ENCODE results near the gene RCC2. TPM values are rescaled to one million over a fixed set of nuclear protein-coding genes. Genes with fewer than 3 reads are reported as not detected.

RCC2 gene
- total and polyA plus RNA-seq, 4 donors: 2.1 to 36.7 (median 8.1) TPM

GRCh38 chr1:17466359-17466758 lies 26.9 kb upstream of the RCC2 start:
- Histone ChIP-seq H3K27me3 (ENCODE audit: control insufficient read depth in 4 of 4, insufficient read depth in 4 of 4, low read length in 3 of 4) (no peaks in the 10 kb centered on the region), H3K4me1 (ENCODE audit: control insufficient read depth in 4 of 4, insufficient read depth in 4 of 4, low read length in 3 of 4) (peaks cover 0 to 4% (median 0%) of the 10 kb centered on the region in 4 donors), H3K36me3 (ENCODE audit: control insufficient read depth in 4 of 4, insufficient read depth in 3 of 4, low read depth in 1 of 4, low read length in 3 of 4) (no peaks in the 10 kb centered on the region), H3K9ac (ENCODE audit: low read depth in 1 of 2, low read length in 2 of 2) (no peak overlapping the region), H3K4me3 (ENCODE audit: low read depth in 1 of 3, low read length in 3 of 3) (no peak overlapping the region), H3K27ac (ENCODE audit: low read depth in 1 of 2, low read length in 2 of 2) (no peak overlapping the region), H3K9me3 (ENCODE audit: control insufficient read depth in 4 of 4, low read length in 3 of 4) (no peaks in the 10 kb centered on the region)
- no peak for TF ChIP-seq RXRA (IDR thresholded peaks at IDR 0.05)
- TF ChIP-seq NR2F2 (IDR thresholded peaks at IDR 0.05): no peak
- TF ChIP-seq, protein P1, sequence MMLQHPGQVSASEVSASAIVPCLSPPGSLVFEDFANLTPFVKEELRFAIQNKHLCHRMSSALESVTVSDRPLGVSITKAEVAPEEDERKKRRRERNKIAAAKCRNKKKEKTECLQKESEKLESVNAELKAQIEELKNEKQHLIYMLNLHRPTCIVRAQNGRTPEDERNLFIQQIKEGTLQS (IDR thresholded peaks at IDR 0.05): no peak
- no peak for TF ChIP-seq ZBTB33 (IDR thresholded peaks at IDR 0.05)
- WGBS: 86% methylated on average over 6 of the region's 6 CpGs
- DNase-seq (ENCODE audit: low spot score): no peak

DNA sequence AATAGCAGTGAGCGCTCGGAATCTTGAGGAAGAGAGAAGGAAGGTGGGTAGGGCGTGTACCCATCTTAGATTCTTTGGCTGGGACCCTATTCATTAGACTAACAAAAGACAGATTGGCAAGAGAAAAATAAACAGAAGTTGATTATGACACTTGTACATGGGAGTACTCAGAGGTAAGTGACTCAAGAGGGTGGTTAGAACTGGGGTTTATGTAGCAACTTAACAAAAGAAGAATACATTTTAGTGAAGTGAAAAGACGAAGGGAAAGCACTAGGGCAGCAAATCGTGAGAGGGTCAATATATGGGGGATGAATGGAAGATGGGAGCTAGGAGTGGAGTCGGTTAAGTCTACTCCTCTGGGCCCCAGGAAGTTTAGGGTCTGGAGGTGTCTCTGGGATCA lies 25.8 kb upstream of the RCC2 start:
- TF ChIP-seq FOXA1 (IDR thresholded peaks at IDR 0.05): no peak
- TF ChIP-seq, protein P1 (IDR thresholded peaks at IDR 0.05): no peak
- no peak for TF ChIP-seq YY1 (IDR thresholded peaks at IDR 0.05)
- no peak for TF ChIP-seq SP1 (IDR thresholded peaks at IDR 0.05)
- TF ChIP-seq RXRA (IDR thresholded peaks at IDR 0.05): no peak
- no peak for TF ChIP-seq RAD21 (IDR thresholded peaks at IDR 0.05)
- no peak for TF ChIP-seq CTCF (IDR thresholded peaks at IDR 0.05; ENCODE audit: low read depth, low read length, missing input control)
- TF ChIP-seq, protein P2, sequence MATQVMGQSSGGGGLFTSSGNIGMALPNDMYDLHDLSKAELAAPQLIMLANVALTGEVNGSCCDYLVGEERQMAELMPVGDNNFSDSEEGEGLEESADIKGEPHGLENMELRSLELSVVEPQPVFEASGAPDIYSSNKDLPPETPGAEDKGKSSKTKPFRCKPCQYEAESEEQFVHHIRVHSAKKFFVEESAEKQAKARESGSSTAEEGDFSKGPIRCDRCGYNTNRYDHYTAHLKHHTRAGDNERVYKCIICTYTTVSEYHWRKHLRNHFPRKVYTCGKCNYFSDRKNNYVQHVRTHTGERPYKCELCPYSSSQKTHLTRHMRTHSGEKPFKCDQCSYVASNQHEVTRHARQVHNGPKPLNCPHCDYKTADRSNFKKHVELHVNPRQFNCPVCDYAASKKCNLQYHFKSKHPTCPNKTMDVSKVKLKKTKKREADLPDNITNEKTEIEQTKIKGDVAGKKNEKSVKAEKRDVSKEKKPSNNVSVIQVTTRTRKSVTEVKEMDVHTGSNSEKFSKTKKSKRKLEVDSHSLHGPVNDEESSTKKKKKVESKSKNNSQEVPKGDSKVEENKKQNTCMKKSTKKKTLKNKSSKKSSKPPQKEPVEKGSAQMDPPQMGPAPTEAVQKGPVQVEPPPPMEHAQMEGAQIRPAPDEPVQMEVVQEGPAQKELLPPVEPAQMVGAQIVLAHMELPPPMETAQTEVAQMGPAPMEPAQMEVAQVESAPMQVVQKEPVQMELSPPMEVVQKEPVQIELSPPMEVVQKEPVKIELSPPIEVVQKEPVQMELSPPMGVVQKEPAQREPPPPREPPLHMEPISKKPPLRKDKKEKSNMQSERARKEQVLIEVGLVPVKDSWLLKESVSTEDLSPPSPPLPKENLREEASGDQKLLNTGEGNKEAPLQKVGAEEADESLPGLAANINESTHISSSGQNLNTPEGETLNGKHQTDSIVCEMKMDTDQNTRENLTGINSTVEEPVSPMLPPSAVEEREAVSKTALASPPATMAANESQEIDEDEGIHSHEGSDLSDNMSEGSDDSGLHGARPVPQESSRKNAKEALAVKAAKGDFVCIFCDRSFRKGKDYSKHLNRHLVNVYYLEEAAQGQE (IDR thresholded peaks at IDR 0.05): no peak
- no peak for TF ChIP-seq GABPA (IDR thresholded peaks at IDR 0.05 in 1 of 2, conservative IDR thresholded peaks at IDR 0.05 in 1 of 2)
- no peak for TF ChIP-seq TAF1 (conservative IDR thresholded peaks at IDR 0.05)
- no peak for TF ChIP-seq ZBTB33 (IDR thresholded peaks at IDR 0.05)
- TF ChIP-seq NR2F2 (IDR thresholded peaks at IDR 0.05): no peak
- no peak for TF ChIP-seq HNF4G (IDR thresholded peaks at IDR 0.05)
- WGBS: 79% methylated on average over 6 of the region's 6 CpGs
- H3K9me3 ChIP-seq (ENCODE audit: control insufficient read depth in 4 of 4, low read length in 3 of 4): no peaks in the 10 kb centered on the region
- no peak overlapping the region for H3K9ac ChIP-seq (ENCODE audit: low read depth in 1 of 2, low read length in 2 of 2)
- no peak overlapping the region for H3K27ac ChIP-seq (ENCODE audit: low read depth in 1 of 2, low read length in 2 of 2)
- DNase-seq (ENCODE audit: low spot score): no peak
- H3K4me3 ChIP-seq (ENCODE audit: low read depth in 1 of 3, low read length in 3 of 3): no peak overlapping the region
- H3K4me1 ChIP-seq (ENCODE audit: control insufficient read depth in 4 of 4, insufficient read depth in 4 of 4, low read length in 3 of 4): peaks cover 0 to 4% (median 0%) of the 10 kb centered on the region in 4 donors
- no peaks in the 10 kb centered on the region for H3K27me3 ChIP-seq (ENCODE audit: control insufficient read depth in 4 of 4, insufficient read depth in 4 of 4, low read length in 3 of 4)
- H3K36me3 ChIP-seq (ENCODE audit: control insufficient read depth in 4 of 4, insufficient read depth in 3 of 4, low read depth in 1 of 4, low read length in 3 of 4): no peaks in the 10 kb centered on the region
